NCI-H1436 (cell line): ENCODE data around the gene ZNF552.
"Not testable (repeated sequence)": the region's sequence is repeated elsewhere in the genome, so short reads cannot be mapped to it uniquely, and the experiment has no call there.

Experiments
- DNase-seq: peaks from one replicate; lab custom pipeline; 2025; lab: John Stamatoyannopoulos, UW

The ZNF552 gene

DNA sequence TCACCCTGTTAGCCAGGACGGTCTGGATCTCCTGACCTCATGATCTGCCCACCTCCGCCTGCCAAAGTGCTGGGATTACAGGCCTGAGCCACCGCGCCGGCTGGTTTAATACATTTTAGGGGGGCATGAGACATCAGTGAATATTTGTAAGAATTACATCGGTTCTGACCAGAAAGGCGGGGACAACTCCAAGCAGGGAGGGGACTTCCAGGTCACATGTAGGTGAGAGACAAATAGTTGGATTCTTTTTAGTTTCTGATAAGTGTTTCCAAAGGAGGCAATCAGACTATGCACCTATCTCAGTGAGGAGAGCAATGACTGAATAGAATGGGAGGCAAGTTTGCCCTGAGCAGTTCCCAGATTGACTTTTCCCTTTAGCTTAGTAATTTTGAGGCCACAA is 3.7 kb upstream of the ZNF552 start:
- no peak for DNase-seq

DNA sequence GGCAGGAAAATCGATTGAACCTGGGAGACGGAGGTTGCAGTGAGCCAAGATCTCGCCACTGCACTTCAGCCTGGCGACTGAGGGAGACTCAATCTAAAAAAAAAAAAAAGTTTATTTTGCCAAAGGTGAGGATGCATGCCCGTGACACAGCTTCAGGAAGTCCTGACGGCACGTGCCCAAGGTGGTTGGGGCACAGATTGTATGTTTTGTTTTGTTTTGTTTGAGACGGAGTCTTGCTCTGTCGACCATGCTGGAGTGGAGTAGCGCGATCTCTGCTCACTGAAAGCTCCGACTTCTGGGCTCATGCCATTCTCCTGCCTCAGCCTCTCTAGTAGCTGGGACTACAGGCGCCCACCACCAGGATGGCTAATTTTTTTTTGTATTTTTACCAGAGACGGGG is 3.3 kb upstream of the ZNF552 start:
- DNase-seq = no peak

DNA sequence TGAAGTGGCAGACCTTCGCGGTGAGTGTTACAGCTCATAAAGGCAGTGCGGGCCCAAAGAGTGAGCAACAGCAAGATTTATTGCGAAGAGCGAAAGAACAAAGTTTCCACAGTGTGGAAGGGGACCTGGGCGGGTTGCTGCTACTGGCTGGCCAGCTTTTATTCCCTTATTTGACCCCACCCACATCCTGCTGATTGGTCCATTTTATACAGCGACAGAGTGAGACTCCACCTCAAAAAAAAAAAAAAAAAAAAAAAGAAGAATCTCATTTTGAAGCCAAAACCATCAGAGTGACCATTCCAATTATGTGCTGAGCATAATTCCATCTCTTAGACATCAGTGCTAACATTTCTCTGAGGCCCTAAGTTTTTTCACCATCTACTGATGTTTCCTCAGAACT is 1.9 kb upstream of the ZNF552 start:
- DNase-seq = no peak

DNA sequence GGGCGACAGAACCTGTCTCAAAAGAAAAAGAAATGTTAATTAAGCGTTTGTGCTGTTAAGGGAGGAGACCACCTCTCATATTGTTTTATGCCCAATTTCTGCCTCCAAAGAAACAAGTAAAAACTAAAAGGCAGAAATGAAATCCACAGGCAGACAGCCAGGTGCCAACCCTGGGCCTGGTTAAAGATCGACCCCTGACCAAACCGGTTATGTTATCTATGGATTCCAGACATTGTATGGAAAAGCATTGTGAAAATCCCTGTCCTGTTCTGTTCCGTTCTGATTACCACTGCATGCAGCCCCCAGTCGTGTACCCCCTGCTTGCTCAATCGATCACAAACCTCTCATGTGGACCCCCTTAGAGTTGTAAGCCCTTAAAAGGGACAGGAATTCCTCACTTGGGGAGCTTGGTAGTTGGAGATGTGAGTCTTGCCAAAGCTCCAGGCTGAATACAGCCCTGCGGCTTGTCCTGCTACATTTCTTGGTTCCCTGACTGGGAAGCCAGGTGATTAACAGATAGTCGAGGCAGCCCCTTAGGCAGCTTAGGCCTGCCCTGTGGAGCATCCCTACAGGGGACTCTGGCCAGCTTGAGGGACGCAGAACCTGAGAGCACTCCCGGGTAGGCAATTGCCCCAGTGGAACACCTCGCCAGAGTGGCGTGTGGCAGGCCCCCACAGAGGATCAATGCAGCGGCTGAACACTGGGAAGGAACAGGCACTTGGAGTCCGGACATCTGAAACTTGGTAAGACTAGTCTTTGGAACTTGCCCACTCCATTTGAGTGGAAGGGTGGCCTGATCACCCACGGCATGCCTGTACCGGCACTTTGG is 748 bp upstream of the ZNF552 start:
- no peak for DNase-seq

DNA sequence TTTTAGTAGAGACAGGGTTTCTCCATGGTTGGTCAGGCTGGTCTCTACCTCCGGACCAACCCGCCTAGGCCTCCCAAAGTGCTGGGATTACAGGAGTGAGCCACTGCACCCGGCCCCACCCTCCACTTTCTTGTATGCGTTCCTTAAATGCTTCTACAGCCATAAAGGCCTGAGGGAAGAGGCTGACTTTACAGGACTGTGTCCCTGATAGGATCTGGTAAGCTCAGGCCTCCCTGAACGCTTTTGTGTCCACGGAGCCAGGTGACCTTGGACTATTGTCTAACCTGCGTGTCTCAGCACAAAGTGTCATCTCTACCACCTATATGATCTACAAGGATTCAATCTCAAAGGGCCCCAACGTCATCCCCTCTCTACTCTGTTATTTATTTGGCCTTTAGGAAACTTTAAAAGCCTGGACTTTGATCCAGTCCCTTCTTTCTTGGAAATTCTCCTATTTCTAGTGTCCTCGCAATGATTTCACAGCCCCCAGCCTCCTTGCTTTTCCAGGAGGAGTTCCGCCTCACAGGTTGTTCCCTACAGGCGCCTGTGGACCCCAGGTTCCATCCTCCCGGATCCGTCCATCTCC is 701 bp downstream of the ZNF552 start:
- no peak for DNase-seq

DNA sequence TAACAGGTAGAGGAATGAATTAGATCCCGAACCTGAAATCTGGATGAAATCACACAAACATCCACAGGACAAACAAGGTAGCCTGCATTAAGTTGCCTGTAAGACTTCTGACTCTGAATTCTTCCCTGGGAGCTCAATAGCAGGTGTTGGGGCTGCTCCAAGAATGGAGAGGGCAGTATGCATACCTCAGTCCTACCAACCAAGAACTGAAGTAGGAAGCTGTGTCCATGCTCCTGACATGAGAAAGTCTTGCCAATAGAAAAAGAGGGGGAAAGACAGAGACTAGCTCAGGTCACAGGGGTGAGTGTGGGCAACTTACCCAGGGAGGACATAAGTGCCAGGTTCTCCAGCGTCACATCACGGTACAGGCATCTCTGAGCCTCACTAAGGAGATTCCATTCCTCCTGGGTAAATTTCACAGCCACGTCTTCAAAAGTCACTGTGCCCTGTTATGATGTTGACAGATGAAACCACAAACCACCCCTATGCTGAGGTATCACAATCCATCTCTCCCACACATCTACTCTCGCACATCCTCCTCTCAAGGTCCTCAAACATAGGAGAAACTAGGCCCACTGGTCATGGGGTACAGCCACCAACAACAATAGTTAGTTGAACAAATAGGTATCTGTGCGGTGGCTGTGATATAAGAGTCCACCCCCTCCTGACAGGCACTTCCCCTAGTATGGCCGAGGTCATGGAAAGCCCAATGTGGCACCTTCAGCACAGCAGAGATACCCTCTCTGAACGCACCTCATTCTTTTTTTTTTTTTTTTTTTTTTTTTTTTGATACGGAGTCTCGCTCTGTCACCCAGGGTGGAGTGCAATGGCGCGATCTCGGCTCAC is 1.5 kb downstream of the ZNF552 start:
- DNase-seq = not testable (repeated sequence)

DNA sequence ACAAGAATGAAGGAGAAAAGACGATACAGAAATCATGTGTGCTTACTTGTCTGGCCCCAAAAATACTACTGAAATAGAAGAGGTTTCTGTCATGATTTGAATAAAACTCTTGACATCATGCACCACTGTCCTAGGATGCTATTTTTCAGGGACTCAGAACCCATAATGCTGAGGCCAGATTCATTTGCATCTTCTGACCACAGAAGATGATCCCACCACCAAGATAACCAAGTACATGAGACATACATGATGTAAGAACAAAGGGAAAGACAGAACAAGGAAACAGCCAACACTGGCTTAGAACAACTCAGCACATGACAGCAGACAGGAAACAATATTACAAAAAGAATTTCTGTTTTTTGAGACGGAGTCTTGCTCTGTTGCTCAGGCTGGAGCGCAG is 2.5 kb downstream of the ZNF552 start:
- DNase-seq = no peak

DNA sequence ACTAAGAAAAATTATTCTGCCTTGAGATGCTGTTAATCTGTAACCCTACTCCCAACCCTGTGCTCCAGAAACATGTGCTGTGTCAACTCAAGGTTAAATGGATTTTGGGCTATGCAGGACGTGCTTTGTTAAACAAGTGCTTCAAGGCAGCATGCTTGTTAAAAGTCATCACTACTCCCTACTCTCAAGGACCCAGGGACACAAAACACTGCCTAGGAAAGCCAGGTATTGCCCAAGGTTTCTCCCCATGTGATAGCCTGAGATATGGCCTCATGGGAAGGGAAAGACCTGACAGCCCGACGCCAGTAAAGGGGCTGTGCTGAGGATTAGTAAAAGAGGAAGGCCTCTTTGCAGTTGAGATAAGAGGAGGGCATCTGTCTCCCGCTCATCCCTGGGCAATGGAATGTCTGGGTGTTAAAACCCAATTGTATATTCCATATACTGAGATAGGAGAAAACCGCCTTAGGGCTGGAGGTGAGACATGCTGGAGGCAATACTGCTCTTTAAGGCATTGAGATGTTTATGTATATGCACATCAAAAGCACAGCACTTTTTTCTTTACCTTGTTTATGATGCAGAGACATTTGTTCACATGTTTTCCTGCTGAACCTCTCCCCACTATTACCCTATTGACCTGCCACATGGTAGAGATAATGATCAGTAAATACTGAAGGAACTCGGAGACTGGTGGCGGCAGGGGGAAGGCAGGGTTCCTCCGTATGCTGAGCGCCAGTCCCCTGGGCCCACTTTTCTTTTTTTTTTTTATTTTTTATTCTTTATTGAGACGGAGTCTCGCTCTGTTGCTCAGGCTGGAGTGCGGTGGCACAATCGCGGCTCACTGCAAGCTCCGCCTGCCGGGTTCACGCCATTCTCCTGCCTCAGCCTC is 4.1 kb downstream of the ZNF552 start:
- not testable (repeated sequence) for DNase-seq

DNA sequence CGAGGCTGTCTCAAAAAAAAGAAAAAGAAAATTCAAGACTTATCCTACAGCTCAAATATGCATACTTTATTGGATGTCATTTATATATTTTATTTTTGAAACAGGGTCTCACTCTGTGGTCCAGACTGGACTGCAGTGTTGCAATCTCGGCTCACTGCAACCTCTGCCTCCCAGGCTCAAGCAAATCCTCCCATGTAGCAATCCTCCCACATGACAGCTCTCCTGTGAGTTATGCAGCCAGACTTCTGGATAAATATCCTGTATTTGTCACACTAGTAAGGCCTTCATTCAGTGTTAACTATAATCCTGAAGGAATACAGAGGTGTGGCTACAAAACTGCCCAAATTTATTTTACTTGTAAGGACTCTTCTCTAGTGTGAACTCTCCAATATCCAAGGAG is 7.2 kb downstream of the ZNF552 start:
- DNase-seq = no peak

DNA sequence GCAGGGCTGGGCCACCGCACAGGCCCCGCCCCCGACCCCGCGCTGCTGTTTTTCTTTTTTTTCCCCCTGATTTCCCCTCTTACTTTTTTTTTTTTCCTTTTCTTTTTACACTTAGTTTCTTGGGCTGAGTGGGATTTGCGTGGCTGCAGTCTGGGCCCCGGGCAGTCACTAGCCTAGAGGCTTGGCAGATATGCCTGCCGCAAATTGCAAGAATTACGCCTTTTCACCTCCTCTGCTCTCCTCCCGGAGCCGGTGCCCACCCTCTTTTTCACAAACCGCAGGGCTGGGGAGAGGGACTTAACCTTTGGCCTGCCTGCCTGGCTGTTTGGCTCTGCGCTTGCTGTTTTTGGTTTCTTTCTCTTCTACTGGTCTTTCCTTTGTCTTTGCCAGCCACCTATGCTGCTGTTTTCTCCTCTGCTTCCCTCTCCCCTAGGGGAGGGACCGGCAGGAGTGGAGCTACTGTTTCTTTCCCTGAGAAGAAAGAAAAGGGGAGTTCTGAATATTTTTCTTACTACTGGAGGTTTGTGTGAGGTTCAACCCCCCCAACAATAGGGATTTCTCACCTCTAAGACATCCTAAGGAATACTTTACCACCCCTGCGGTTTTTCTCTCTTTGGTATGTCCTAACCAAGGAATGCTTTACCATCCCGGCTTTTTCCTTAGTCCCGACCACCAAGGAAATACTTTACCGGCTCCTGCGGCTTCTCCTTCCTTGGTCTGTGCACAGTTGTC is 11.0 kb downstream of the ZNF552 start:
- no peak for DNase-seq

DNA sequence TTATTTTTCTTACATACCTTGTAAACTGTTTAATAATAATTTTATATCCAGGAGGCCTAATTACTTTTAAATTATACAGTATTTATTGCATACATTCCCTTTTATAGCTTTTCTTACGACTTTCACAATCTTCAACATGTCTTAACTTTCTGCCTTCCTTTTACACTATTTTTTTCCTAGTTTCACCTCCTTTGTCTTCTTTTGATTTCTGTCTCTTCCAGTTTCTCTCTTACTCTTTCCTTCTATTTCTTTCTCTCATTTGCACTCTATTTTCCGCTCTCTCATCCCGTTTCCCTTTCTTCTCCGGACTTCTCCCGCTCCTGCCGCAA is 11.5 kb downstream of the ZNF552 start:
- no peak for DNase-seq

DNA sequence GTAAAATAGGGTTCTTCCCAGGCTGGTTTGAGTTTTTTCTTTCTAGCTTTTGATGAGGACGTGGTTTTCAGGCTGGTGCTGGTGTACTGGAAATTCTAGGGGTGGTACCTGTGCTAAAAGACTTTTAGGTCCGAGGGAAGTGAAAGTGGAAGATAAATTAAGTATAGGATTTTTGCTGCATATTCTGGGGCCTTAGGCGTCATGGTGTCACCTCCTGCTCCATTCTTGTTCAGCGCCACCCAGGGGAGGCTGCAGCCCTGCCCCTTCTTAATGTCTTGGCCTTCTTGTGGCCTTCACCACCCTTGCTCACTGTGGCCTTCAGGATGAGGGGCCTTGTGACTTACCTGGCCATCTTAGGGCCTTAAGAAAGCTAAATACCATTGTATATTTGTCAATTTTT is 12.4 kb downstream of the ZNF552 start:
- no peak for DNase-seq

DNA sequence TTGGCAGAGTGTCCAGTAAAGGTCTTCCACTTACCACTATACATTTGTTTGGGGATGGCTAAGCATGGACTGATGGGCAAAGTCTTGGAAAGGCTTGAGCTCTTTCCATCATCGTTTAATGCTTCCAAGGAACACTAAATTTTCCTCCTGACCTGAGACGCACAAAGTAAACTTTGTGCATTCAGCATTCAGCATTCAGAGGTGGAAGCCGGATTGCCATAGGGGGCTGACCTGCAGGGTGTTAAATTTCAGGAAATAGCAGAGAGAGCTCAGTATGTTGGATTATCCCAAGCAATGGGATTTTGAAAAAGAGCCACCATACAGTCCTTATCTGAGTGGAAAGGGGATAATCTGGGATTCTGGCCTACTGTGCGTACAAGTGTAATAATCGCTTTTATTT is 14.0 kb downstream of the ZNF552 start:
- DNase-seq = no peak

DNA sequence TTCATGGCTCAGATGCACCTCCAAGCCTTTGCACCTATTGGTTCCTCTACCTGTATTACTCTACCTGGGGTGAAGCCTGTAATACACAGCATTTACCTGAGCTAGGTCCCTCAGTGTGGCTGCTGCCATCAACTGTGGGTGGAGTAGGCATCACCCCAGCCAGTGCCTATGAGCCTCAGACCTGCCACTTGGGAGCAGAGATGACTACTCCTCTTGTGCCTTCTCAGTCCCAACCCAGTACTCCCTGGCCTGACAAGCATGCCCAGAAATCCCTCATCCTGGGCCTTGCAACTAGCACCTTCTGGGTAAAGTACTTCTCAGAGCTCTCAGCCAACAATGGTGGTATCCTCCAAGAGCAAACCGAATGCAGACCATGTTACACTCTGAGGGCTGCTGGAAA is 18.1 kb downstream of the ZNF552 start:
- DNase-seq = not testable (repeated sequence)

DNA sequence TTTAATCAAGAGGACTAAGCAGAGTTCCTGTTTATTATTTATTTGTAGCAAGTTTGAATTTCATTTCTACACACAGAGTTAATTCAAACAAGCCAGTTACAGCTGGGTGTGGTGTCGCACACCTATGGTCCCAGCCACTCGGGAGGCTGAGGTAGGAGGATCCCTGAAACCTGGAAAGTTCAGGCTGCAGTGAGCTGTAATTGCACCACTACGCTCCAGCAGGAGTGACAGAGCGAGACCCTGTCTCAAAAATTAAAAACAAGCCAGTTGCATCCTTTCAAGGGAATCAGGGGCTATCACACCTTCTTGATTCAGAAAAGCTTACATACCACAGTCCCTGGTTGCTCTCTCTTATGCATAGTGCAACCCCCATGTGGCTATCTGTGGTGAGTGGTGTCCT is 25.4 kb downstream of the ZNF552 start:
- no peak for DNase-seq

DNA sequence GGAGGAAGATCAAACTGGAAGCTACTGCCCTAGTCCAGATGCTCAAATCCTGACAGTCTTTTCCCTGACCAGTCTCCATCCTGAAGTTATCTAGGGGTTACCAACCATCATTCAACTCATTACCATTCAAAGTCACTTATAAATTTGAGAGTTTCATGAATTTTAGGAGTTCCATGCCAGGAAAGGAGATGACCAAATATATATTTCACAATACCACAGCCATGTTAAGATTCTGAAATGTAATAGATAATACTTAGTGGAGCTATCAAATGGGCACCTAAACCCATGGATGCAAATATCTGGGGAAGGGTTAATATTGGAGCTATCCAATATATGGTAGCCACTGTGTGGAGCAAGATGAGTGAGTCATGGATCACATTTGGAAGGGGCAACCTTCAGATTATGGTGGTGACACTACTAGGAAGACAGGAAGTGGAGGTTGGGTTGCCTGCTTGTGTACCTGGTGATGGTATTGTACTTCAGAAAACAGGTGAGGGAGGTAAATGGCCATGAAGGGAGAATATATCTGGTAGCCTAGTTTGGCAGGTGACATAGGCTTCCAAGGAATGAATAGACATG is 26.5 kb downstream of the ZNF552 start:
- DNase-seq = no peak

DNA sequence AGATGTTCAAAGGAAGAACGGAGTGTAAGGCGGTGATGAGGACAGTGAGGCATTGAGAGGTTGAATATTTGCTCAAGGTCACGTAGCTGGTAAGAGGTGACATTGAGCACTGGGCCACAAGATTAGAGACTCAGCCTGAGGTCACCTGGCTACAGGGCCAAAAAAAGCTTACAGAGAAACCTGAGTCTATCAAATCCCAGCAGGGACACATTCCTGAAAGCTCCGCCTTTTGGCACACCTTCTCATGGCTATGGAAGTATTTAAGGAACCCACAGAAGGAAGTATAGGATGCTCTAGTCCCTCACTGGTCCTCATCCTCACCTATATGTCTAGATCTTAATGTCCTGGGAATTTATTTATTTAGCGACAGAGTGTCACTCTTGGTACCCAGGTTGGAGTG is 27.8 kb downstream of the ZNF552 start:
- DNase-seq = no peak

DNA sequence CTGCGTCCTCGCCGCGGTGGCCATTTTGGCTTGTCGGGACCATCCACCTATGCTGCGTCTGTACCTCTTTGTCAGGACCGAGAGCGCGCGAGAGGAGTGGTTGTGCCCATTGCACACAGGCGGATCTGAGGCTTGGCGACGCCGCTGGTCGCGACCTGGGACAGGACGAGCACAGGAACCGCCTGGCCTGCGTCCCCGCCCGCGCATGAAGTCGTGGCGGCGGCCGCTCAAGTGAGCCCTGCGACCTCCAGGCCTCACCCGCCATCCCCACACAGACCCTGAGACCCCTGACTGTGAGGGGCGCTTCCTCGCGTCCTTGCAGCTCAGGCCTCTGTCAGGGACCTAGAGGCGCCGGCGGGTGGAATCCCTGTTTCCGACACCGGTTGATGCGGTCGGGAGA is 28.4 kb downstream of the ZNF552 start:
- DNase-seq = no peak

DNA sequence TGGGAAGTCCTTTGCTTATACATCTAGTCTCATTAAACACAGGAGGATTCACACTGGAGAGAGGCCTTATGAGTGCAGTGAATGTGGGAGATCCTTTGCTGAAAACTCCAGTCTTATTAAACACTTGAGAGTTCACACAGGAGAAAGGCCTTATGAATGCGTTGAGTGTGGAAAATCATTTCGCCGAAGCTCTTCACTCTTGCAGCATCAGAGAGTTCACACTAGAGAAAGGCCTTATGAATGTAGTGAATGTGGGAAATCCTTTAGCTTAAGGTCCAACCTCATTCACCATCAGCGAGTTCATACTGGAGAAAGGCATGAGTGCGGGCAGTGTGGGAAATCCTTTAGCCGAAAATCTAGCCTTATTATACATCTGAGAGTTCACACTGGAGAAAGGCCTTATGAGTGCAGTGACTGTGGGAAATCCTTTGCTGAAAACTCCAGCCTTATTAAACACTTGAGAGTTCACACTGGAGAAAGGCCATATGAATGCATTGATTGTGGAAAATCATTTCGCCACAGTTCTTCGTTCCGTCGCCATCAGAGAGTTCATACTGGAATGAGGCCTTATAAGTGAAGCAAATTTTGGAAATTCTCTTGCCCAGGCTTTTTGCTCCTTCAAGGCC is 35.4 kb downstream of the ZNF552 start:
- no peak for DNase-seq

DNA sequence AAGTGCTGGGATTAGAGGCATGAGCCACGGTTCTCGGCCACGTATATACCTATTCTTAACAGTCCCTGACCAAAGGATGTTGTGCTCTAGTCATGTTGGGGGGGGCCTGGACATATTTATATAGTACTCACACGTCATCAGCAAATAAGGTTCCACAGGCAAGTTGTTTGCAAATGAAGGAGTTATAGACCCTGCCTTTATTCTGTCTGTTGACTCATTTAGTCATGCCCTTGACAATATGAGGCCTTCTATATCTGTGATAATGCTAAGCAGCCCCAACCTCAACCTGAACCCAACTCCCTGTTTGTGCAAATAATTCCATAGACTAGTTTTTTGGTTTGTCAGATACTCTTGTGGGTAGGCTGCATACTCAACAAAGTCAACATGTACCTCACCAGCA is 36.4 kb downstream of the ZNF552 start:
- DNase-seq = no peak
